HEK293 (cell line): ENCODE measurements around the gene TTC13.
A peak's percentile ranks its signal among the peaks of the same experiment; 100 is the strongest.

Source experiments
- CTCF ChIA-PET: fragments of 350-600 bp; formaldehyde crosslinking; extraction: SDS; loops from one replicate; lab custom pipeline; 2021; ENCODE audit warnings: antibody characterized with exemption; lab: Yijun Ruan, JAX
- POLR2A ChIA-PET: fragments of 300-600 bp; formaldehyde crosslinking; extraction: SDS; loops from one replicate; lab custom pipeline; 2020; ENCODE audit warnings: antibody characterized with exemption, inconsistent platforms; lab: Yijun Ruan, JAX
- H3K27ac ChIP-seq: fragments of 200-500 bp; sonication (Bioruptor generic); 2 replicates; pipeline ENCODE4 v1.5.1; 2014; ENCODE audit warnings: low read depth, low read length, control low read depth, inconsistent platforms; ENCODE audit errors: extremely low read depth
- H3K36me3 ChIP-seq, 2 experiments: fragments of 200-500 bp in 1 of 2; sonication (Bioruptor generic) in 1 of 2; 1 replicate in 1 of 2; 2 replicates in 1 of 2; pipeline ENCODE4 v1.5.1; 2014 to 2017; ENCODE audit warnings: inconsistent platforms in 2 of 2, low read length in 2 of 2; ENCODE audit not compliant: control insufficient read depth in 2 of 2, insufficient read depth in 1 of 2
- H3K4me1 ChIP-seq: fragments of 200-500 bp; sonication (Bioruptor generic); 2 replicates; pipeline ENCODE4 v1.5.1; 2014; ENCODE audit warnings: mild to moderate bottlenecking, low read length, inconsistent platforms; ENCODE audit not compliant: control insufficient read depth, insufficient read depth
- H3K4me3 ChIP-seq: 2 replicates; pipeline ENCODE4 v1.5.1; 2011; ENCODE audit warnings: low read depth, mild to moderate bottlenecking, control low read depth, low read length, moderate library complexity
- H3K9me3 ChIP-seq: fragments of 200-500 bp; sonication (Bioruptor generic); 2 replicates; pipeline ENCODE4 v1.5.1; 2014; ENCODE audit warnings: low read depth, low read length, inconsistent platforms; ENCODE audit not compliant: control insufficient read depth, insufficient read depth
- GLI2 ChIP-seq: fragments of 450-650 bp; formaldehyde crosslinking; IDR thresholded peaks from 2 replicates; pipeline ENCODE4; 2017; ENCODE audit warnings: missing biosample characterization, missing genetic modification characterization, low read depth, borderline replicate concordance
- KLF10 ChIP-seq: fragments of 450-650 bp; IDR thresholded peaks from 2 replicates; pipeline ENCODE4 v1.5.1; 2018; ENCODE audit warnings: missing biosample characterization, mild to moderate bottlenecking, missing genetic modification characterization
- MZF1 ChIP-seq: fragments of 450-650 bp; formaldehyde crosslinking; IDR thresholded peaks from 2 replicates; pipeline ENCODE4 v1.5.1; 2017; ENCODE audit warnings: missing biosample characterization, missing genetic modification characterization, borderline replicate concordance
- PRDM10 ChIP-seq: fragments of 450-650 bp; formaldehyde crosslinking; IDR thresholded peaks from 2 replicates; pipeline ENCODE4 v1.5.1; 2016; ENCODE audit warnings: missing biosample characterization, missing genetic modification characterization
- REPIN1 ChIP-seq: fragments of 450-650 bp; formaldehyde crosslinking; IDR thresholded peaks from 2 replicates; pipeline ENCODE4 v1.5.1; 2017; ENCODE audit warnings: missing biosample characterization, missing genetic modification characterization, low read depth
- SETDB1 ChIP-seq: IDR thresholded peaks from one replicate; pipeline ENCODE4 v1.6.1; 2017; ENCODE audit warnings: mild to moderate bottlenecking, low read length, moderate library complexity, mixed read lengths; ENCODE audit not compliant: insufficient read length
- ZFP3 ChIP-seq: fragments of 450-650 bp; formaldehyde crosslinking; IDR thresholded peaks from 2 replicates; pipeline ENCODE4 v1.5.1; 2016; ENCODE audit warnings: low read depth, missing biosample characterization, missing genetic modification characterization
- ZNF16 ChIP-seq: fragments of 450-650 bp; formaldehyde crosslinking; IDR thresholded peaks from 2 replicates; pipeline ENCODE4 v1.5.1; 2016; ENCODE audit warnings: low read depth, missing biosample characterization, missing genetic modification characterization
- ZNF174 ChIP-seq: fragments of 450-650 bp; formaldehyde crosslinking; IDR thresholded peaks from 2 replicates; pipeline ENCODE4 v1.5.0; 2017; ENCODE audit warnings: missing biosample characterization, mild to moderate bottlenecking, missing genetic modification characterization
- ZNF202 ChIP-seq: fragments of 450-650 bp; formaldehyde crosslinking; IDR thresholded peaks from 2 replicates; pipeline ENCODE4 v1.5.1; 2016; ENCODE audit warnings: missing biosample characterization, missing genetic modification characterization, borderline replicate concordance
- ZNF23 ChIP-seq: fragments of 450-650 bp; formaldehyde crosslinking; IDR thresholded peaks from 2 replicates; pipeline ENCODE4 v1.5.1; 2016; ENCODE audit warnings: missing biosample characterization, missing genetic modification characterization, borderline replicate concordance
- ZNF324 ChIP-seq: fragments of 450-650 bp; formaldehyde crosslinking; IDR thresholded peaks from 2 replicates; pipeline ENCODE4 v1.5.1; 2016; ENCODE audit warnings: missing biosample characterization, missing genetic modification characterization
- ZNF366 ChIP-seq: fragments of 450-650 bp; formaldehyde crosslinking; conservative IDR thresholded peaks from 2 replicates; pipeline ENCODE4 v1.5.1; 2016; ENCODE audit warnings: missing biosample characterization, missing genetic modification characterization
- ZNF423 ChIP-seq: fragments of 450-650 bp; formaldehyde crosslinking; IDR thresholded peaks from 2 replicates; pipeline ENCODE4 v1.5.1; 2016; ENCODE audit warnings: missing biosample characterization, missing genetic modification characterization
- ZNF555 ChIP-seq: fragments of 450-650 bp; formaldehyde crosslinking; conservative IDR thresholded peaks from 2 replicates; pipeline ENCODE4 v1.5.1; 2017; ENCODE audit warnings: missing biosample characterization, mild to moderate bottlenecking, missing genetic modification characterization, inconsistent platforms
- ZNF561 ChIP-seq: fragments of 450-650 bp; IDR thresholded peaks from 2 replicates; pipeline ENCODE4 v1.5.1; 2018; ENCODE audit warnings: missing biosample characterization, missing genetic modification characterization, borderline replicate concordance
- ZNF596 ChIP-seq: fragments of 450-650 bp; IDR thresholded peaks from 2 replicates; pipeline ENCODE4 v1.5.0; 2018; ENCODE audit warnings: missing biosample characterization, mild to moderate bottlenecking, missing genetic modification characterization, moderate library complexity
- ZNF610 ChIP-seq: fragments of 450-650 bp; formaldehyde crosslinking; IDR thresholded peaks from 2 replicates; pipeline ENCODE4 v1.5.1; 2016; ENCODE audit warnings: missing biosample characterization, missing genetic modification characterization, borderline replicate concordance
- TF ChIP-seq, protein P1 (sequence below): fragments of 450-650 bp; formaldehyde crosslinking; IDR thresholded peaks from 2 replicates; pipeline ENCODE4 v1.5.1; 2016; ENCODE audit warnings: missing biosample characterization, missing genetic modification characterization
- TF ChIP-seq, protein P2 (sequence below): fragments of 450-650 bp; formaldehyde crosslinking; IDR thresholded peaks from 2 replicates; pipeline ENCODE4 v1.5.1; 2016; ENCODE audit warnings: missing biosample characterization, missing genetic modification characterization
- TF ChIP-seq, protein P3 (sequence below): fragments of 450-650 bp; formaldehyde crosslinking; conservative IDR thresholded peaks from 2 replicates; pipeline ENCODE4 v1.5.1; 2016; ENCODE audit warnings: low read depth, missing biosample characterization, missing genetic modification characterization
- TF ChIP-seq, protein P4 (sequence below): fragments of 450-650 bp; formaldehyde crosslinking; IDR thresholded peaks from 2 replicates; pipeline ENCODE4 v1.5.1; 2016; ENCODE audit warnings: missing biosample characterization, missing genetic modification characterization

Gene TTC13

DNA sequence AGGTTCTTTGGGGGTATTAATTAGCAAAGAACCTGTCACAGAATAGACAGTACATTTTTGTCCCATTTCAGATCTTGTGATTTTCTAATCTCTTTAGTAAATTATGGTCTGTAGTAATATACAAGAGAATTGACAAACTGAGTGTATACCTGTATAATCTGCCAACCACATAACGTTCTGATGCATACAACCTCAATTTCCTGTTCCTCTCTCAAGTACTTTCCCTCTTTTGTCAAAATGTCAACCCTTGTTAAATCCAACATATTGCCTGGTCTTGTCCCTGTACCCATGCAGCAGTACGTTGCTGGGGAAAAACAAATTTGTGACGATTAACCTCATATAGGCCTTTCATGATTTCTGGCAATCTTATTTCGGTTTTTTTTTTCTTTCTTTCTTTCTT is 1.3 kb upstream of the TTC13 start (continued):
- TF ChIP-seq GLI2 (tag by site-specific recombination) (no peak), MZF1 (no peak), ZNF366 (tag by site-specific recombination) (no peak), ZNF610 (tag by site-specific recombination) (no peak), ZNF202 (tag by site-specific recombination) (no peak), ZNF174 (tag by site-specific recombination) (no peak), REPIN1 (tag by site-specific recombination) (no peak), ZNF596 (tag by site-specific recombination) (no peak), ZFP3 (tag by site-specific recombination) (no peak)
- TF ChIP-seq, protein P1, sequence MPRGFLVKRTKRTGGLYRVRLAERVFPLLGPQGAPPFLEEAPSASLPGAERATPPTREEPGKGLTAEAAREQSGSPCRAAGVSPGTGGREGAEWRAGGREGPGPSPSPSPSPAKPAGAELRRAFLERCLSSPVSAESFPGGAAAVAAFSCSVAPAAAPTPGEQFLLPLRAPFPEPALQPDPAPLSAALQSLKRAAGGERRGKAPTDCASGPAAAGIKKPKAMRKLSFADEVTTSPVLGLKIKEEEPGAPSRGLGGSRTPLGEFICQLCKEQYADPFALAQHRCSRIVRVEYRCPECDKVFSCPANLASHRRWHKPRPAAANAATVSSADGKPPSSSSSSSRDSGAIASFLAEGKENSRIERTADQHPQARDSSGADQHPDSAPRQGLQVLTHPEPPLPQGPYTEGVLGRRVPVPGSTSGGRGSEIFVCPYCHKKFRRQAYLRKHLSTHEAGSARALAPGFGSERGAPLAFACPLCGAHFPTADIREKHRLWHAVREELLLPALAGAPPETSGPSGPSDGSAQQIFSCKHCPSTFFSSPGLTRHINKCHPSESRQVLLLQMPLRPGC (tag by site-specific recombination) = no peak
- TF ChIP-seq, protein P2, sequence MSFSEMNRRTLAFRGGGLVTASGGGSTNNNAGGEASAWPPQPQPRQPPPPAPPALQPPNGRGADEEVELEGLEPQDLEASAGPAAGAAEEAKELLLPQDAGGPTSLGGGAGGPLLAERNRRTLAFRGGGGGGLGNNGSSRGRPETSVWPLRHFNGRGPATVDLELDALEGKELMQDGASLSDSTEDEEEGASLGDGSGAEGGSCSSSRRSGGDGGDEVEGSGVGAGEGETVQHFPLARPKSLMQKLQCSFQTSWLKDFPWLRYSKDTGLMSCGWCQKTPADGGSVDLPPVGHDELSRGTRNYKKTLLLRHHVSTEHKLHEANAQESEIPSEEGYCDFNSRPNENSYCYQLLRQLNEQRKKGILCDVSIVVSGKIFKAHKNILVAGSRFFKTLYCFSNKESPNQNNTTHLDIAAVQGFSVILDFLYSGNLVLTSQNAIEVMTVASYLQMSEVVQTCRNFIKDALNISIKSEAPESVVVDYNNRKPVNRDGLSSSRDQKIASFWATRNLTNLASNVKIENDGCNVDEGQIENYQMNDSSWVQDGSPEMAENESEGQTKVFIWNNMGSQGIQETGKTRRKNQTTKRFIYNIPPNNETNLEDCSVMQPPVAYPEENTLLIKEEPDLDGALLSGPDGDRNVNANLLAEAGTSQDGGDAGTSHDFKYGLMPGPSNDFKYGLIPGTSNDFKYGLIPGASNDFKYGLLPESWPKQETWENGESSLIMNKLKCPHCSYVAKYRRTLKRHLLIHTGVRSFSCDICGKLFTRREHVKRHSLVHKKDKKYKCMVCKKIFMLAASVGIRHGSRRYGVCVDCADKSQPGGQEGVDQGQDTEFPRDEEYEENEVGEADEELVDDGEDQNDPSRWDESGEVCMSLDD (tag by site-specific recombination) = no peak

DNA sequence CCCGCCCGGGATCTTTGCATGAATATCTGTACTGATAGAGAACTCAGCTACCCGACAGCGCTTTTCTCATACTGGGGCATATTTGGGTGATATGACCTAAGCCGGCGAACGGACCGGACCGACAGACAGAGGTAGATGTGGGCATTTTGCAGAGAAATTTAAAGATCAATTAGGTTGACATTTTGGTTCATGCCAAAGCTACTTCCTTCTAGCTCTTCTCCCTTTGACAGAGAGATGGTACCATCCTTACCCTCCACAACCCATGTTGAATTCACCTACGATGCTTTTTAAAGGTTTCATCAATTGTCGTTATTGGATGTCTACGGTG is 692 bp upstream of the TTC13 start:
- Histone ChIP-seq H3K4me3 (peak overlapping the region; percentile 61), H3K9me3 (no peaks in the 10 kb centered on the region), H3K4me1 (peaks cover 6% of the 10 kb centered on the region), H3K27ac (peak overlapping the region; percentile 75)
- CTCF ChIA-PET = interaction anchor here (0.5 to 2.1 kb wide), 13 partner anchors 10 to 1488 kb away, joined by 3 to 11 read pairs (median 4); no protein-coding TSS in a partner anchor
- TF ChIP-seq KLF10 (tag by site-specific recombination) (no peak), SETDB1 (no peak), ZNF555 (no peak), ZNF16 (tag by site-specific recombination) (no peak), ZNF423 (tag by site-specific recombination) (0 out of 2 replicates have a peak, but pooled peaks have one; percentile 18), PRDM10 (tag by site-specific recombination) (peak; percentile 85), ZNF324 (0 out of 2 replicates have a peak, but pooled peaks have one; percentile 2), ZNF23 (tag by site-specific recombination) (no peak), ZNF561 (tag by site-specific recombination) (no peak)
- TF ChIP-seq, protein P3, sequence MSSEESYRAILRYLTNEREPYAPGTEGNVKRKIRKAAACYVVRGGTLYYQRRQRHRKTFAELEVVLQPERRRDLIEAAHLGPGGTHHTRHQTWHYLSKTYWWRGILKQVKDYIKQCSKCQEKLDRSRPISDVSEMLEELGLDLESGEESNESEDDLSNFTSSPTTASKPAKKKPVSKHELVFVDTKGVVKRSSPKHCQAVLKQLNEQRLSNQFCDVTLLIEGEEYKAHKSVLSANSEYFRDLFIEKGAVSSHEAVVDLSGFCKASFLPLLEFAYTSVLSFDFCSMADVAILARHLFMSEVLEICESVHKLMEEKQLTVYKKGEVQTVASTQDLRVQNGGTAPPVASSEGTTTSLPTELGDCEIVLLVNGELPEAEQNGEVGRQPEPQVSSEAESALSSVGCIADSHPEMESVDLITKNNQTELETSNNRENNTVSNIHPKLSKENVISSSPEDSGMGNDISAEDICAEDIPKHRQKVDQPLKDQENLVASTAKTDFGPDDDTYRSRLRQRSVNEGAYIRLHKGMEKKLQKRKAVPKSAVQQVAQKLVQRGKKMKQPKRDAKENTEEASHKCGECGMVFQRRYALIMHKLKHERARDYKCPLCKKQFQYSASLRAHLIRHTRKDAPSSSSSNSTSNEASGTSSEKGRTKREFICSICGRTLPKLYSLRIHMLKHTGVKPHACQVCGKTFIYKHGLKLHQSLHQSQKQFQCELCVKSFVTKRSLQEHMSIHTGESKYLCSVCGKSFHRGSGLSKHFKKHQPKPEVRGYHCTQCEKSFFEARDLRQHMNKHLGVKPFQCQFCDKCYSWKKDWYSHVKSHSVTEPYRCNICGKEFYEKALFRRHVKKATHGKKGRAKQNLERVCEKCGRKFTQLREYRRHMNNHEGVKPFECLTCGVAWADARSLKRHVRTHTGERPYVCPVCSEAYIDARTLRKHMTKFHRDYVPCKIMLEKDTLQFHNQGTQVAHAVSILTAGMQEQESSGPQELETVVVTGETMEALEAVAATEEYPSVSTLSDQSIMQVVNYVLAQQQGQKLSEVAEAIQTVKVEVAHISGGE = no peak
- TF ChIP-seq, protein P4, sequence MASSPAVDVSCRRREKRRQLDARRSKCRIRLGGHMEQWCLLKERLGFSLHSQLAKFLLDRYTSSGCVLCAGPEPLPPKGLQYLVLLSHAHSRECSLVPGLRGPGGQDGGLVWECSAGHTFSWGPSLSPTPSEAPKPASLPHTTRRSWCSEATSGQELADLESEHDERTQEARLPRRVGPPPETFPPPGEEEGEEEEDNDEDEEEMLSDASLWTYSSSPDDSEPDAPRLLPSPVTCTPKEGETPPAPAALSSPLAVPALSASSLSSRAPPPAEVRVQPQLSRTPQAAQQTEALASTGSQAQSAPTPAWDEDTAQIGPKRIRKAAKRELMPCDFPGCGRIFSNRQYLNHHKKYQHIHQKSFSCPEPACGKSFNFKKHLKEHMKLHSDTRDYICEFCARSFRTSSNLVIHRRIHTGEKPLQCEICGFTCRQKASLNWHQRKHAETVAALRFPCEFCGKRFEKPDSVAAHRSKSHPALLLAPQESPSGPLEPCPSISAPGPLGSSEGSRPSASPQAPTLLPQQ (tag by site-specific recombination) = 0 out of 2 replicates have a peak, but pooled peaks have one; percentile 1
- TF ChIP-seq, all 188 proteins: peak for 4
- POLR2A ChIA-PET = interaction anchor here (0.7 to 1.6 kb wide), 8 partner anchors 8 to 359 kb away, joined by 3 to 7 read pairs (median 4); partner anchors contain the start of genes EXOC8 and SPRTN
- peaks cover 13 to 37% of the 10 kb centered on the region in 2 experiments for H3K36me3 ChIP-seq
